GM12872 (cell line): ENCODE data around the gene TBC1D22A.

Source experiments
- CTCF ChIP-seq: IDR thresholded peaks from 3 replicates; pipeline ENCODE4 v1.5.1; 2011; ENCODE audit warnings: low read depth, mild to moderate bottlenecking, low read length, moderate library complexity; ENCODE audit not compliant: insufficient read depth

The TBC1D22A gene

GRCh38 chr22:46792061-46792796 is 29.8 kb downstream of the TBC1D22A start:
- no peak for TF ChIP-seq CTCF

GRCh38 chr22:46792841-46793261 is 30.4 kb downstream of the TBC1D22A start:
- no peak for TF ChIP-seq CTCF

GRCh38 chr22:46793497-46793896 is 31.0 kb downstream of the TBC1D22A start:
- TF ChIP-seq CTCF: no peak

GRCh38 chr22:46794067-46794466 is 31.6 kb downstream of the TBC1D22A start:
- no peak for TF ChIP-seq CTCF

GRCh38 chr22:46794491-46794890 is 32.0 kb downstream of the TBC1D22A start:
- no peak for TF ChIP-seq CTCF

- TF ChIP-seq CTCF: no peak
Measured at GRCh38 chr22:46795140-46795539, 32.7 kb downstream of the TBC1D22A start.

GRCh38 chr22:46795845-46796565 is 33.6 kb downstream of the TBC1D22A start:
- no peak for TF ChIP-seq CTCF
